HG02678 (cell line): ENCODE results near the gene CCK.

Experiments used
- ATAC-seq: cut with Tn5 transposase; IDR thresholded peaks from one replicate; pipeline ENCODE4 v1.9.1; 2021; ENCODE audit warnings: mild to moderate bottlenecking, moderate library complexity; ENCODE audit not compliant: unreplicated experiment

Gene CCK

DNA sequence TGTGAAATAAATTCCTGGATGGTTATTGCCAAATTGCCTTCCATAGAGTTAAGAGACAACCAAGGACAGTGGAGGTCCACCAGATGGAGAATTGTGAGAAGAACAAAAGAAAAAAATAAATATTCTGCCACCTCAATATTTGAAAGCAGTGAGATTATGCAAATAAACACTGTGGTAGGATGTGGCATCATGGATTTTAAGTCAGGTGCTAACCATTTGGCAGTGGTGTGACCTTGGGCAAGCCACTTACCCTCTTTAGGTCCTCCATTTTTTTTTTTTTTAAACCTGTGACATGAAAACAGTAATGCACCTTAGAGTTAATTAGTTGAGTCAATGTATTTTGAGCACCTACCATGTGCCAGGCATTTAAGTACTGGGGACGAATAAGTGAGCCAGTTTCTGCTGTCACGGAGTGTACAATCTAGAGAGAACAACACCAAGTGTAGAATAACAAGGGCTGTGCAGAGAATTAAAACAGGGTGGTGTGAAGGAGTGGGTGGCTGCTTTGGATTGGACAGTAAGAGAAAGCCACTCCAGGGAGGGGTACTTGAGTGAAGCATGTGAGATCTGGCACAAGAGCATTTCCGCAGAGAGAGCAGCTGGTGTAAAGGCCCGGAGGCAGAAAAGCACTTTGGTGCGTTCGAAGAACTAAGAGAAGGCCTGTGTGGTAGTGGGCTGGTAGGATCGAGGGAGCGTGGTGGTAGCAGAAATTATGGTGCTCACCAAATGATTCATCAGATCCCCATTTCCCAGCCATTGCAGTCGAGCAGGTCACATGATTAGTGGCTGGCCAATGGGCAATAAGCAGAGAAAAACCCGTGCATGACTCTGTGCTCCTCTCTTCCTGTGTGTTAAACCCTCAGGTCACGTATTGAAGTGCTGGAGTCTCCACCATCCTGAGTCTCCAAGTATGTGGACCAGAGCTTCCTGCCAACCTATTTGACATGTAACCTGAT lies 39.2 kb downstream of the CCK start:
- ATAC-seq: no peak

DNA sequence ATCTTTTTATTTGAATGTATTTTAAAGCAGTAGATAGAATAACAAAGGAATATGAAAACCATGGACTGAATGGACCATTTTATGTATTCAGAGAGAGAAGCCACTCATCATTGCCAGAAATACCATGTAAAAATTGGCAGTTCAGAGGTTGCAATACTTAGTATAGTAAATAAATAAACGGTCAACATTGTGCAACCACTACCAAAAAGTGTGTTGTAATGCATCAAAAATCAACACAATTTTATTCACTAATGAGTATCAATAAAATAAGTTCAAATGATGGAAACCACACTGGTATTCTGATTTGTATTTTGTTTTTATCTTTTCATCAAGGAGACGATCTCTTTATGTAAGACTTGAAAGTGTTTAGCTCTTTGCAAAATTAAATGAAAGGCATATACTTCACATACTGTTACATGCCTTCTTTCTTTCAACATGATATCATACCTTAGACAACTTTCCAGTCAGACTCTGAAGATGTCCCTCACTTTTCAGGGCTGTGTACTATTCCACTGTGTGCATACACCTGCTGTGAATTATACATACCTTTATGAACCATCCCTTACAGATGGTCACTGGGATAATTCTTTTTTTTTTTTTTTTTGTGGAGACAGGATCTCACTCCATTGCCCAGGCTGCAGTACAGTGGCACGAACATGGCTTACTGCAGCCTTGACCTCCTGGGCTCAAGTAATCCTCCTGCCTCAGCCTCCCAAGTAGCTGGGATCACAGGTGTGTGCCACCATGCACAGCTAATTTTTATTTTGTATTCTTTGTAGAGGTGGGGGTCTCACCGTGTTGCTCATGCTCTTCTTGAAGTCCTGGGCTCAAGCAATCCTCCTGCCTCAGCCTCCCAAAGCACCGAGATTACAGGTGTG lies 40.3 kb downstream of the CCK start:
- no peak for ATAC-seq

DNA sequence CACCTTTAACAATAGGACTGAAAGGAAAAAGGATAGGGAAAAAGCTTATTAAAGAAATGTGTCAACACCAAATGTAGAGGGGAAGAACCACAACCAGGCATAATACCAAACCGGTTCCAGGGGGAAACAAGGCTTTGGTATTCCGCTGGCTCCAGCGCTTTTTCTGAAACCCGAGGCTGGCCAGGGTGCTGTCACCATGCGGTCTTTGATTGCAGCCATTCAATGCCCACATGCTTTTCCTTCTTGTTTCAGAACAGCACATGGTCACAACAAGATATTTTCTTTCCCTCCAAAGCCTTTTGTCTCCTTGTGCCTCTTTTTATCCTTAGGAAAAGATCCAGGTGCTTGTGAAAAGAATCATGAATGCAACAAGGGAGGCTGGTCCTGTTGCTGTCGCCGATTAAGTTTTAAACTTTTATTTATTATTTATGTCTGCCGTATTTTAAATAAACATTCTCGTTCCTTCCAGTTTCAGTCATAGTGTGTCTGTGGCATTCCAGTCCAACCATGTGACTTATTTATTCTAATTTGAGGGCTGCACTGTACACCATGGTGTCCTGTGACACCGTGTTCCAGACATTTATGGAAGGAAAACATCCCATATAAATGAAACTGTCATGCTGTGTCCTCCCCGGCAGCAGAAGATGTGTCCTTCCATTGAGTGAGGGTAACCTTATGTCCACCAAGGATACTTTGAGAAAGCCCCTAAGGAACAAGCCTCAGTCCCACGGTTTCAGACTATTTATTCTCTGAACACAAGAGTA lies 41.1 kb downstream of the CCK start:
- ATAC-seq: no peak

DNA sequence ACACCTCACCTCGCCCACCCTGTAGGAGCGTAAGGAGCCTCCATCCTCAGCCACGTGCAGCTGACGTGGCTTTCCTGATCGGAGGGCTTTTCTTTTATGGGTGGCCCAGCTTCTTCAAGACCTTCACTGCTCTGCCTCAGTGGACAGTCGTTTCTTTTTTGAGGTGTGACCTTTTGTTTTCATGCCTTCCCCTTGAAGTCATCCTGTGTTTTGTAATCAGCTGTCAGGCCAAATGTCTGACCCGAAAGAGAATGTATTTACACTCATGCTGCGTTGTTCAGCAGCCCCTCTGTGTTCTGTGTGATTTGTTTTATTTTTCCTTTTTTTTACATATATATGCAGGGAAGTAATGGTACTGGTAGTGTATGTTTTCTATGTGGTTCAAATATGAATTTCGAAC lies 41.8 kb downstream of the CCK start:
- ATAC-seq: no peak

DNA sequence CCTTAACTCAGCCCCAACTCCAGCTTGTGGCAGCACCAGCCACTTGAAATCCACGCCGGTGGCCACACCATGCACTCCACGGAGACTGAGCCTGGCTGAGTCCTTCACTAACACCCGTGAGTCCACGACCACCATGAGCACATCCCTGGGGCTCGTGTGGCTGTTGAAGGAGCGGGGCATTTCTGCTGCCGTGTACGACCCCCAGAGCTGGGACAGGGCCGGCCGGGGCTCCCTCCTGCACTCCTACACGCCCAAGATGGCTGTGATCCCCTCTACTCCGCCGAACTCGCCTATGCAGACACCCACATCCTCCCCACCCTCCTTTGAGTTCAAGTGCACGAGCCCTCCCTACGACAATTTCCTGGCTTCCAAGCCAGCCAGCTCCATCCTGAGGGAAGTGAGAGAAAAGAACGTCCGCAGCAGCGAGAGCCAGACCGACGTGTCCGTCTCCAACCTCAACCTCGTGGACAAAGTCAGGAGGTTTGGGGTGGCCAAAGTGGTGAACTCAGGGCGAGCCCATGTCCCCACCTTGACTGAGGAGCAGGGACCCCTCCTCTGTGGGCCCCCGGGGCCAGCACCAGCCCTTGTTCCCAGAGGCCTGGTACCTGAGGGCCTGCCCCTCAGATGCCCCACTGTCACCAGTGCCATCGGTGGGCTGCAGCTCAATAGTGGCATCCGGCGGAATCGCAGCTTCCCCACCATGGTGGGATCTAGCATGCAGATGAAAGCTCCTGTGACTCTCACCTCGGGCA lies 42.9 kb downstream of the CCK start:
- no peak for ATAC-seq

DNA sequence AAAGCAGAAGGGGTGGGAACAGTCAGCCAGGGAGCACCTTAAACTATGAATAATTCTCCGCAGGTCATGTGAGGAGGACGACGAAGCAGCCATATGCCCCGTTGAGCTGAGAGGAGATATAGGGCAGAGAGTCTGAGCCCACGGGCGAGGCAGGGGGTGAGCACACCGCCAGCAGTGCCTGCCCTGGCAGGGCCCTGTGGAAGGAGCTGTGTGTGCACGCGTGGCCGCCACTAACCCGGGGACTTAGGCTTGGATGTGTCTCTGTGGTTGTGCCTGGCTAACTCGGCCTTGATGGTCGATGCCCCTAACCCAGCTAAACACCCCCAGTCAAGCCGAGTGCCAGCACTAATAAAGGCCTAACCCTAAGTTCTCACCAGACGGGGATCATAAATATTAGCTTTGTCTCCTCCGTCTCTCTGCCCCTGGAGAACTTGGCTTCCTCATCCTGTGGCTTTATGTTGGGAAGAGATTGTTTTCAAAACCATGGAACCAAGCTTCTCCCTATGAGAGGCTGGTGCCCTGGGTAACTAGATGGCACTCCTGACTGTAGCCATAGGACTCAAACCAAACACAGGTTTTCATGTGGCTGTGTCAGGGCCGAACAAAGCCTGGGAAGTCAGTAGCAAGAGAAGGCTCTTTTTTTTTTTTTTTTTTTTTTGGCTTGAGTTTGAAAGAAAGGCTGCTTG lies 45.4 kb downstream of the CCK start:
- ATAC-seq: no peak

DNA sequence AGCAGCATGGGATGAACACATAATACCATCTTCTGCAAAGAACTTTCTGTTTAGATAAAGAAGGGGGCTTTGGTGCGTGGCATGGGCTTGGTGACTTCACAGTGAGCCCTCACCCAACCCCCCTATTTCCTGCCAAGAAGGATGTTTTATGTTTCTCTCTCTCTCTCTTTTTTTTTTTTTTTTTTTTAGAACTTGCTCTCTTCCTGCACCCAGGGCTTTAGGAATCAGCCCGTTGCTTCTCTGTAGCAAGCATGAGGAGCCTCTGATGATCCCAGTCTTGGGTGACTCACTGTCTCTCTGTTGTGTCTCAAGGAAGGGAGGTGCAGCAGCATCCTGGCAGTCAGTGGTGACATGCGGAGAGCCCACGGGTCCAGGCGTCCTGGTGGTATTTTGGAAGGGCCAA lies 49.1 kb downstream of the CCK start:
- ATAC-seq: no peak

DNA sequence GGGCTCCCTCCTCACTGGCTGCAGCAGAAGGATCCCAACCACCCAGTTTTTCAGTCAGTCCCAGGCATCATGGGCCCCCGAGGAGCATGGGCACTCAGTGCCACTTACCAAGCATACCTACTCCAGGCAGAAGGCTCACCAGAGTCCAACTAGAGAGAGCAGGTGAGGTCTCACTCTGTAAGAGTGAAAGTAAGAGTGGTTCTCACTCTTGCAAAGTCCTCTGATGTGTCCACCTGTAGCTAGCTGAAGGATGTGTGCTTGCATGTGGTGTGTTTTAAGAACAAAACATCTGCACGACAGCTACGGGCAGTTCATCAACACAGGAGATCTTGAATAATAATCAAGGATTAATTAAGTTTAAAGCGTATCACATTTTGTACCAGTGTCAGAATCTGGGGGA lies 49.7 kb downstream of the CCK start:
- no peak for ATAC-seq

DNA sequence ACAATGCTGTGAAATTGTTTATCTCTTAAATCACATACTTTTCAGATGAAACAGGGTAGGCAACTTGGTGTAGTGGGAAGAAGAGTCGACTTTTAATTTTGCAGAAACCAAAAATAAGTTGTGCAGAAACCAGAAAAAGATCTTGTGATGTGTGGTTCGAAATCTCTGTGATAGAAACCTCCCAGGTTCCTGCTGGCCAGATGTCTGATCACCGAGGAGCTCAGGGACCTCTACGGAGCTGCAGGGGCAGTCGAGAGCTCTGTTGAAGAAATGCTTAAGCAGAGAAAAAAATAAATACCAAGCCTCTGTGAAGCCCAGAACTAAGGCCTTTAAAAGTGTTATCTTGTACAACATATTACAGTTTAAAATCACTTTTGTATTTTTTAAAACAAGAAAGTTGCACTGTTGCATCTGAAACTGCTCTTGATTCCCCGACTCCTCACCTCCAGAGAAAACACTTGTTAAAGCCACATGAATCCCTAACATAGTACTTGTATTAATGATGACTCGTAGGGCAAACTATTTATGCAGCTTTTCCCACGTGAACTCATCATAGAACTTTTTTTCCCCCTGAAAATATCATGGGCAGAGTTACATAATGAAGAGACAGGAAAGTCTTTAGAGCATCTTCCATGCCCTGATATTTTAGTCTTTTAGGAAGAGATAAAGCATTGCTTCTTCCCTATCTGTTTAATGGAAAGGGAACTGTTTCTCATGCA lies 51.3 kb downstream of the CCK start:
- ATAC-seq: peak; percentile 44

DNA sequence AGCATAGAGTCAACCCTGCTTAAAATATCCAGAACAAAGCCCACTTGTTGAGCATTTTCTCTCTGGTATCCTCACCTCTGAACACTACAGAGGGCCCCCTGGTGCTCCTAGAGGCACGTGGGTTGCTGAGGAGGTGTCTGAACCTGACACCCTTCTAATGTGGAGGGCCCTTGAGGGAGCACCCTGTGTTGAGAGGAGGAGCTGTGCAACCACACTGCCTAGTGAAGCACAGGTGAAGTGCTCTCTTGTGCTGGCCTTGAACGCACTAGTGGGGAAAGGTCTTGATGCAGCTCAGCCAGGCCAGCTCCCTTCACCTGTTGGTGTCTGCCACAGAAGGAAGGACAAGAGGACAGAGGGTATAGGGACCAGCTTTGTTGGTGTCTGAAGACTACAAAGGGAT lies 51.9 kb downstream of the CCK start:
- ATAC-seq: peak; percentile 24

DNA sequence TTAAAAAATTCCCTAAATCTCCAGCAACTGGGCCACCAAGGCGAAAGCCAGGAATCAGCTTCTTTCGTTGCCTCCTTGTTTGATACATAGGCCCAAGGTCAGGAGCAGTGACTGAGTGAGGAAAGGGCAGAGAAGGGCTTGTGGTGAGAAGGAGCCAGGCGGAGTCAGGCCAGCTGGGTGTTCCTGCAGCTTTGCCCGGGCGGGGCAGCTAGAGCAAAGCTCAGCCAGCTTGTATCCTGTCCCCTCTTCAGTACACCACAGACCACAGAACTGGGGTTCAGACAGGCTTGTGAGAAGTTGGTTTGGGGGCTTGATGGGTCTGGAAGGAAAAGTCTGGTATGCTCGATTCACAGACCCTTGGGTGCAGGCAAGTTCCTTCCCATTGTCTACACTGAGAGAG lies 52.6 kb downstream of the CCK start:
- ATAC-seq: no peak

DNA sequence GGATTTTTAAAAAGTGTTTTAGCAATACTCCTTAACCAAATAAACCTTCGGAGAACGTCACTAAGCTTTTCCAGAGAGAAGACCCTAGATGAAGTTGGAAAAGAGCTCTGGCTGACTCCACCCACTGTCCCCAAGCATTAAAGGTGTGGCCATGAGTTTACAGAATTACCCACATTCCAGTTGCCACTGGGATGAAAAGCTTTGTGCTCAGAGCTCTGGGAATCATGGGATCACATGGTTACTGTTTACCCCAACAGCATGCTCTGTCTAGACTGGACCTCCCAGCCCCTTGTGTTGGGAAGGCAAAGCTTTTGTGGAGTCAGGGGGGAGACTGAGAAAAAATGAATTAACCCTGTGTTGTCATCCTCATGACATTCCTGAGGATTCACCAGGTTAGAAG lies 55.3 kb downstream of the CCK start:
- no peak for ATAC-seq

DNA sequence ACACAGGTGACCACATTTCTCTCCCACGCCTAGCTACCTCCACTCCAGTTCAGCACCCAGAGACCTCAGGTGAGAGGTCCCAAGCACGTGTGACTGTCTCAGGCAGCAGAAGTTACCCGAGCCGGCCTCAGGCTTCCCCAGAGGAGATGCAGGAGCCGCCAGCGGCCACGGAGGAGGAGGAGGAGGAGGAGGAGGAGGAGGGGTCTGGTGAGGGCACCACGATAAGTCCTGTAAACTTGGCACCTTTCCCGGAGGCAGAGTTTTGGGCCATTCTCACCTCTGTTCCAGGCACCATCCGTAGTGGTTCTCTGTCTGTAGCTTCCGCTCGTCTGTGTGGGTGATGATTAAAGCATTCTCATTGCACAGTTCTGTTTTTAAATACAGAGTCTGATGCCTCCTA lies 56.1 kb downstream of the CCK start:
- no peak for ATAC-seq
